Epidermal melanocyte (primary cell): ENCODE measurements around the gene R3HDM4.
"Not testable (repeated sequence)": the region's sequence is repeated elsewhere in the genome, so short reads cannot be mapped to it uniquely, and the experiment has no call there.

ENCODE experiments used
- DNase-seq: peaks from one replicate; pipeline ENCODE4 v3.0.0; 2011; ENCODE audit warnings: low spot score; ENCODE audit not compliant: insufficient read length

The R3HDM4 gene

GRCh38 chr19:877992-878660, 34.9 kb downstream of the R3HDM4 start:
- DNase-seq: not testable (repeated sequence)

- DNase-seq: no peak
Measured at GRCh38 chr19:876780-877314, 36.2 kb downstream of the R3HDM4 start.

- DNase-seq: no peak
Measured at GRCh38 chr19:876089-876488, 36.9 kb downstream of the R3HDM4 start.

GRCh38 chr19:875265-875879, 37.6 kb downstream of the R3HDM4 start:
- no peak for DNase-seq

- no peak for DNase-seq
Measured at GRCh38 chr19:873561-874041, 39.4 kb downstream of the R3HDM4 start.

- DNase-seq: peak; percentile 42
Measured at GRCh38 chr19:873084-873483, 39.9 kb downstream of the R3HDM4 start.

- peak; percentile 61 for DNase-seq
Measured at GRCh38 chr19:872266-872951, 40.6 kb downstream of the R3HDM4 start.

GRCh38 chr19:871446-872265, 41.4 kb downstream of the R3HDM4 start:
- no peak for DNase-seq

- DNase-seq: no peak
Measured at GRCh38 chr19:870963-871401, 42.0 kb downstream of the R3HDM4 start.

- DNase-seq: no peak
Measured at GRCh38 chr19:870314-870713, 42.7 kb downstream of the R3HDM4 start.

- peak; percentile 96 for DNase-seq
Measured at GRCh38 chr19:869245-870177, 43.5 kb downstream of the R3HDM4 start.

- no peak for DNase-seq
Measured at GRCh38 chr19:868458-869244, 44.4 kb downstream of the R3HDM4 start.

- DNase-seq: no peak
Measured at GRCh38 chr19:867855-868457, 45.1 kb downstream of the R3HDM4 start.

GRCh38 chr19:867301-867793, 45.7 kb downstream of the R3HDM4 start:
- no peak for DNase-seq

GRCh38 chr19:866769-867300, 46.2 kb downstream of the R3HDM4 start:
- no peak for DNase-seq

- no peak for DNase-seq
Measured at GRCh38 chr19:863315-863620, 49.8 kb downstream of the R3HDM4 start.

- DNase-seq: peak; percentile 64
Measured at GRCh38 chr19:862581-863314, 50.3 kb downstream of the R3HDM4 start.
